GM15510 (cell line): ENCODE results near the gene IL17C.

ENCODE experiments used
- POLR2A ChIP-seq: IDR thresholded peaks from 3 replicates; pipeline ENCODE4 v1.6.1; 2011; ENCODE audit warnings: borderline replicate concordance; ENCODE audit not compliant: insufficient read length; ENCODE audit errors: extremely low read depth

The IL17C gene

DNA sequence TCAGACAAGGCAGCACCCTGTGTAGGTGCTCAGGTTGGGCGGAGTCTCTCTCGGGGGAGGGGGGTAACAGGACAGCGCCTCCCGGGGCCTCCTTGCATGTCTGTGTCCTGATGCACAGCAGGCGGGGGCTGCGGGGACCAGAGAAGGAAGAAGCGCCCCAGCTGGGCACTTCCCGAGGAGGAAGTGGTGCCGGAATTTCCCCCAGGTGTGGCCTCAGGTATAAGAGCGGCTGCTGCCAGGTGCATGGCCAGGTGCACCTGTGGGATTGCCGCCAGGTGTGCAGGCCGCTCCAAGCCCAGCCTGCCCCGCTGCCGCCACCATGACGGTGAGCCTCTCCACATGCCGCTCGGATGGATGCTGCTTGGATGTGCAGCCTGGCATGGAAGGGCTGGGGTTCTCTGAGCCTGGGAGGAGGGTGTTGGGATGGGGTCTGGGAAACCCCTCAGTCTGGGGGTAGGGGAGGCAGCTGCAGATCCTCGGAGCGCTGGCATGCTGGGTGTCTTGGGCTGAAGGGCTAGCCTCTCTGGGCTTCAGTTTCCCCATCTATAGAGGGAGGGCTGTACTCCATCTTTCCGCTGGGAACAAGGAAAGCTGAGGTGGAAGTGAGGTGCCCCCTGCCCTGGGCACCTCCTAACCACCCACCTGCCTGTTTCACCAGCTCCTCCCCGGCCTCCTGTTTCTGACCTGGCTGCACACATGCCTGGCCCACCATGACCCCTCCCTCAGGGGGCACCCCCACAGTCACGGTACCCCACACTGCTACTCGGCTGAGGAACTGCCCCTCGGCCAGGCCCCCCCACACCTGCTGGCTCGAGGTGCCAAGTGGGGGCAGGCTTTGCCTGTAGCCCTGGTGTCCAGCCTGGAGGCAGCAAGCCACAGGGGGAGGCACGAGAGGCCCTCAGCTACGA lies at the start of gene IL17C:
IL17C (plus strand) TSS at position 250 of the 908 bp plus-strand sequence; CDS start at position 320, 70 bp downstream.
- TF ChIP-seq POLR2A: no peak

DNA sequence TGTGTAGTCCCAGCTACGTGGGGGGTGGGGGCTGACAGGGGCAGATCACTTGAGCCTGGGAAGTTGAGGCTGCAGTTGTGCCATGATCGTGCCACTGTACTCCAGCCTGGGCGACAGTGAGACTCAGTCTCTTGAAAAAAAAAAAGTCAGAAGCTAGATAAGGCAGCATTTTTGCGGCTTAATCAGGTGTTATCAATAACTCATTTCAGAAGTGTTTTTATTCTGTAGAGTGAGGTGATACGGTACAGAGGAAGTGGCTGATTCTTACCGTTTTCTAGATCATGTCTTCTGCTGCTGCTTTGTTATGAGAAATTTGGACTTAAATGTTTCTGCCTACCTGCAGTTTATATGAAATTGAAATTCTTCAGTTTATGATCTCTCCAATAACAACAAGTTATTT lies 49.6 kb upstream of the IL17C start:
- no peak for TF ChIP-seq POLR2A

DNA sequence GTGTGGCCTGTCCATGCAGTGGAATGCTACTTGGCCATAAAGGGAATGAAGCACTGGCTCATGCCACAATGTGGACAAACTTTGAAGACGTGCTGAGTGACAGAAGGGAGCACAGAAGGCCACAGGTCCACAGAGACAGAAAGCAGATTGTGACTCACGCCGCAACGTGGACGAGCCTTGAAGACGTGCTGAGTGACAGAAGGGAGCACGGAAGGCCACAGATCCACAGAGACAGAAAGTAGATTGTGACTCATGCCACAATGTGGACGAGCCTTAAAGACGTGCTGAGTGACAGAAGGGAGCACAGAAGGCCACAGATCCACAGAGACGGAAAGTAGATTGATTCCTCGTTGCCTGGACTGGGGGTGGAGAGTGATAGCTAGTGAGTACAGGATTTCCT lies 48.9 kb upstream of the IL17C start:
- no peak for TF ChIP-seq POLR2A

DNA sequence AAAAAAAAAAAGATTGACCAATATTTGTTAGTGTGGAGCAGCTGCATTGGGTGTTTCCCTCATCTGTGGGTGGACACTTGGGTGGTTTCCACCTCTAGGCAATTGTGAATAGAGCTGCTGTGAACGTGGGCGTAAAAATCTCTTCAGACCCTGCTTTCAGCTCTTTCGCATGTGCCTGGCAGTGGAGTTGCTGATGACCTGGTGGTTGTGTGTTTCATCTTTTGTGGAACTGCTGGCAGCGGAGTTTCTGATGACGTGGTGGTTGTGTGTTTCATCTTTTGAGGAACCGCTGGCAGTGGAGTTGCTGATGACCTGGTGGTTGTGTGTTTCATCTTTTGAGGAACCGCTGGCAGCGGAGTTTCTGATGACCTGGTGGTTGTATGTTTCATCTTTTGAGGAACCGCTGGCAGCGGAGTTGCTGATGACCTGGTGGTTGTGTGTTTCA lies 46.8 kb upstream of the IL17C start:
- no peak for TF ChIP-seq POLR2A

- TF ChIP-seq POLR2A: no peak
Measured at GRCh38 chr16:88593061-88593460, 45.3 kb upstream of the IL17C start.

DNA sequence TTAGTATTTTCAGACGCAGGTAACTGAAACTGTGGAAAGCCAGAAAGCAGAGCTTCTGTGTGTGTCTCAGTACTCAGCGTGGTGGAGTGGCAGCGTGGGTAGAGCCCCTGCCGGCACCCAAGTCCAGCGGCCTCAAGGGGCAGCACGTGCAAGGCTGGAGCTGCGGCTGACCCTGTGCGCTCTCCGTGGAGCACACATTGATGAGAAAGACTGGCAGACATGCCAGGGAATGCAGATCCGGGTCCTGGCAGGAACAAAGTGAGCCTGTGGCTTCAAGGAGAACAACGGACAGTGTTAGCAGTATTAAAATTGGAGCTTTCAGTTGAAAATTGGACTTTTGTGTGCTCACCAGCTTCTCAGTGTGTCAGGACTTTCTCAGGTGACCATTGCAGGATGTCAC lies 44.9 kb upstream of the IL17C start:
- no peak for TF ChIP-seq POLR2A

DNA sequence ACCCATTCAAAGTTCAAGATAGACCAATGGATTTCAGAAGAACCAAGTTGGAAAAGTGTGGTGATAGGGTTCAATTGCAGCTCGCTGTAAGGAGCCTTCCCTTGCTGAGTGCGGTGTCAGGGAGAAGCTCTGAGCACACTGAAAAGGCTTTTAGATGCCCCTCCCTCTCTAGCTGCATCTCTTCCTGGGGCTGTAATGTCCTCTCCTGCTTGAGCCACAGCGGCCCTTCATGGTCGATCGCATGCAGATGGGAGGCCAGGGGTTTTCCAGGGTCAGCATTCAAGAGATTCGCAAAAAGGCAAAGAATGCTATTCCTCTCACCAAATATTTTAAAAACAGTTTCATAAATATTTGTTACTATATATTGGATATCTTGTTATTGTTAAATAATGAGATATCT lies 44.5 kb upstream of the IL17C start:
- no peak for TF ChIP-seq POLR2A

- no peak for TF ChIP-seq POLR2A
Measured at GRCh38 chr16:88595101-88595500, 43.3 kb upstream of the IL17C start.

GRCh38 chr16:88595921-88596320 lies 42.5 kb upstream of the IL17C start:
- TF ChIP-seq POLR2A: no peak

- no peak for TF ChIP-seq POLR2A
Measured at GRCh38 chr16:88596483-88596882, 41.9 kb upstream of the IL17C start.

DNA sequence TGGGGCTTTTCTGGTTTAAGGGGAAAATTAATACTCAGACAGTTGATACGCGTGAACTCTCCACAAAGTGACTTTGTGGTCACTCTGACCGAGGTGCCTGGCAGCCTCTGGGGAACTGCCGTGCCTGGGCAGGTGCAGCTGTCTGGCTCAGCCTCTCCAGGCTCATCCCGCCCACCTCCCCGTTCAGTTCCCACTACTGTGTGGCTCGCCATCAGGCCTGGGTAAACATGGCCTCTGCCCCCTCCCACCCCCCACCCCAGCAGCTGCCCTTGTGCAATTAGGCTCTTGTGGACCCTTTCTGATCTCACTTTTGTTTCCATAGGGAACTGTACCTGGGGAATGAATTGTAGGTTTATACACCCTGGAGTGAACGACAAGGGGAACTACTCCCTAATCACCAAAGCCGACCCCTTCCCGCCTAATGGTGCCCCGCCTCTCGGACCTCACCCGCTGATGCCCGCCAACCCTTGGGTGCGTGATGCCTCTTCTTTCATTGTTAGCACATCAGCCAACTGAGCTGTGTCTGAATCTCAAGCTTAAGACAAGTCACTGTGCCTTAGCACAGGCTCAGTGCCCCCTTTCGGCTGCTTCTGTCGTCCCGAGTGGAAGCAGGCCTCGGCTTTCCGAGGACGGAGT lies 40.4 kb upstream of the IL17C start:
- no peak for TF ChIP-seq POLR2A

- no peak for TF ChIP-seq POLR2A
Measured at GRCh38 chr16:88599092-88599733, 39.2 kb upstream of the IL17C start.

- no peak for TF ChIP-seq POLR2A
Measured at GRCh38 chr16:88599825-88600538, 38.4 kb upstream of the IL17C start.

GRCh38 chr16:88600539-88600896 lies 37.9 kb upstream of the IL17C start:
- TF ChIP-seq POLR2A: no peak

GRCh38 chr16:88601313-88602036 lies 36.9 kb upstream of the IL17C start:
- no peak for TF ChIP-seq POLR2A

GRCh38 chr16:88602091-88602490 lies 36.3 kb upstream of the IL17C start:
- TF ChIP-seq POLR2A: no peak
